ENCODE measurements around the gene TUBA1A.

DNA sequence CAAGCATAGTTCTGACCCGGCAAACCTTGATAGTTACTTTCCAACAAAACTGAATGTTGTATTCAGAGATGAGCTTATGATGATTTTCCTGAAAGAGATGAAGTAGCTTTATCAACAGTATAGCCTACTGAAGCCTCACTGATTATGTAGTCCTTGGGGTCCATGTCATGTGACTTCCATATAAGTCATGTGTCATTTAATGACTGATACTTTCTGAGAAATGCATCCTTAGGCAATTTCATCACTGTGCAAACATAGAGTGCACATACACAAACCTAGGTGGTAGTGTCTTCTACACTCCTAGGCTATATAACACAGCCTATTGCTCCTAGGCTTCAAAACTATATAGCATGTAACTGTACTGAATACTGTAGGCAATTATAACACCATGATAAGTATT is 47.5 kb upstream of the TUBA1A start:
- TF ChIP-seq EZH2 (IDR thresholded peaks at IDR 0.05): no peak
- TF ChIP-seq, protein P1, sequence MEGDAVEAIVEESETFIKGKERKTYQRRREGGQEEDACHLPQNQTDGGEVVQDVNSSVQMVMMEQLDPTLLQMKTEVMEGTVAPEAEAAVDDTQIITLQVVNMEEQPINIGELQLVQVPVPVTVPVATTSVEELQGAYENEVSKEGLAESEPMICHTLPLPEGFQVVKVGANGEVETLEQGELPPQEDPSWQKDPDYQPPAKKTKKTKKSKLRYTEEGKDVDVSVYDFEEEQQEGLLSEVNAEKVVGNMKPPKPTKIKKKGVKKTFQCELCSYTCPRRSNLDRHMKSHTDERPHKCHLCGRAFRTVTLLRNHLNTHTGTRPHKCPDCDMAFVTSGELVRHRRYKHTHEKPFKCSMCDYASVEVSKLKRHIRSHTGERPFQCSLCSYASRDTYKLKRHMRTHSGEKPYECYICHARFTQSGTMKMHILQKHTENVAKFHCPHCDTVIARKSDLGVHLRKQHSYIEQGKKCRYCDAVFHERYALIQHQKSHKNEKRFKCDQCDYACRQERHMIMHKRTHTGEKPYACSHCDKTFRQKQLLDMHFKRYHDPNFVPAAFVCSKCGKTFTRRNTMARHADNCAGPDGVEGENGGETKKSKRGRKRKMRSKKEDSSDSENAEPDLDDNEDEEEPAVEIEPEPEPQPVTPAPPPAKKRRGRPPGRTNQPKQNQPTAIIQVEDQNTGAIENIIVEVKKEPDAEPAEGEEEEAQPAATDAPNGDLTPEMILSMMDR (IDR thresholded peaks at IDR 0.05): no peak
- TF ChIP-seq EZH2phosphoT487 (IDR thresholded peaks at IDR 0.05): no peak

Data from neural progenitor cell (in vitro differentiated cells).